GM18873 (cell line): ENCODE data around the gene B3GNT7.
"Not testable (repeated sequence)": the region's sequence is repeated elsewhere in the genome, so short reads cannot be mapped to it uniquely, and the experiment has no call there.

Experiments
- ATAC-seq: cut with Tn5 transposase; IDR thresholded peaks from one replicate; pipeline ENCODE4 v1.9.1; 2021; ENCODE audit warnings: mild to moderate bottlenecking, moderate library complexity, moderate number of reproducible peaks; ENCODE audit not compliant: unreplicated experiment, low FRiP score

Gene B3GNT7

DNA sequence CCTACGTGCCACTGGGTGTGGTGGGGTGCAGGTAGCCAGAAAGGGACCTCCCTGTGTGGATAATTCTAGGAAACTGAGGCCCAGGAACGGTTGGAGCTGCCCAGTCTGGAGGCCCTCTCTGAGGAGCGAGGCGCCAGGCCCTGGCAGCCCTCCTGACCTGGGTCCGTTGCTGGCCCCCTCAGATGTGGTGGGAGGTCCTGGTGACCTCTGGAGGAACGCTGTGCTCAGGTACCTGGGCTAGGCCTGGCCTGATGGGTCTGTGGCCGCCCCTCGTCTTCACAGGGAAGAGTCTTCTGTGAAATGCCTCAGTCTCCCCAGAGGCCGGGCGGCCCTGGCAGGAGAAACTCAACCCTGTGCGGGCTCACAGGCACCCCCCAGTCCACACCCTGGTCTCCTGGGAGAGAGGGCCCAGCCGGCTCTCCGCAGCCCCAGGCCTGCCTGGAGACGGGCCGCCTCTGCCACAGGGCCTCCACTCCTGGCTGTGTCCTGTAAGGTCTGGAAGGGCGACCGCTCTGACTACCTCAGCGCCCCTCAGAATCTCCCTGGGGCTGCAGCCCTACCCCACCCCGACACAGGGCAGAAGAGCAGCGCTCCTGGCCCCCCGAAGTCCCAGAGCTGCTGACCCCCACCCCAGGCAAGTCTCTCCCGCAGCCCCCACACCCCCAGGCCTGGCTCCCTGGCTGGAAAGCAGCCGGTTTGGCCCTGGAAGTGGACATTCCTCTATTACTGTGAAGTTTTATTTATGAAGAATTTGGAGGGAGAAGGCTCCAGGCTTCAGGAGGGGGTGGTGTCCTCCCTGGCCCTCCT is 3.7 kb downstream of the B3GNT7 start:
- no peak for ATAC-seq

DNA sequence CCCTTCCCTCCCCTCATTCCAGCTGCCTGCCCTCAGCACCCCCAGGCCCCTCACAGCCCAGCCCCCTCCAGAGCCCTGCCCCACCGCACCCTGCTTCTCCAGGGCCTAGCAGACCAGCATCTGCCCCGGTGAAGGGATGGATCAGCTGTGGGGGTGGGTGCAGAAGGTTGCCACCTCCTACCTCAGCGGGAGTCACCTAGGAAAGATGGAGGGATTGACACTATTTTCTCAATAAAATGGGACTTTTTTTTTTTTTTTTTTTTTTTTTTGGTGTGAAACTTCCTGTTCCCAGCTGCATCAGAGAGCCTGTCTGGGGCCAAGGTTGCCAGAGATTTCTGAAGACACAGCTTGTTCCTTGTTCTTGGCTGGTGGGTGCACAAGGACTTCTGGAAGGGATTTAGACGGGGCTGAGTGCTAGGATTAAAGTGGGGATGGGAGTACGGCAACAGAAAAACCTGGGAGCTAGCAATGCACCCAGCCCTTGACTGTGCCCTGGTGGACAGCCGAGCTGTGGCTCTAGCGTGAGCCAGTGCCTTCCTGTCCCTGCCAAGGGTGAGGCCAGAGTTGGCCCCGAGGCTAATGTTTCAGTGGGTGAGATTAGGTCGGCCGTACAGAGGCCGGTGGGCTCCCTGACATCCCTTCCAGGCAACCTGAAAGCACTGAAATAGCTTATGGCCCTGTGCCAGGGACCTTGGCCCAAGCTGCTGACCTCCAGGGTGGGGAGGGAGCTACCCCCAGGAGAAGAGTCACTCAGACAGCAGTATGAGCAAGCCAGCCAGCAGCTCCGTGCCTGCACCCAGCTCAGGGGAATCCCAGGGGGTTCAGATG is 4.6 kb downstream of the B3GNT7 start:
- no peak for ATAC-seq

GRCh38 chr2:231400681-231401080 is 5.2 kb downstream of the B3GNT7 start:
- ATAC-seq = not testable (repeated sequence)

GRCh38 chr2:231401101-231401500 is 5.6 kb downstream of the B3GNT7 start:
- ATAC-seq = not testable (repeated sequence)

DNA sequence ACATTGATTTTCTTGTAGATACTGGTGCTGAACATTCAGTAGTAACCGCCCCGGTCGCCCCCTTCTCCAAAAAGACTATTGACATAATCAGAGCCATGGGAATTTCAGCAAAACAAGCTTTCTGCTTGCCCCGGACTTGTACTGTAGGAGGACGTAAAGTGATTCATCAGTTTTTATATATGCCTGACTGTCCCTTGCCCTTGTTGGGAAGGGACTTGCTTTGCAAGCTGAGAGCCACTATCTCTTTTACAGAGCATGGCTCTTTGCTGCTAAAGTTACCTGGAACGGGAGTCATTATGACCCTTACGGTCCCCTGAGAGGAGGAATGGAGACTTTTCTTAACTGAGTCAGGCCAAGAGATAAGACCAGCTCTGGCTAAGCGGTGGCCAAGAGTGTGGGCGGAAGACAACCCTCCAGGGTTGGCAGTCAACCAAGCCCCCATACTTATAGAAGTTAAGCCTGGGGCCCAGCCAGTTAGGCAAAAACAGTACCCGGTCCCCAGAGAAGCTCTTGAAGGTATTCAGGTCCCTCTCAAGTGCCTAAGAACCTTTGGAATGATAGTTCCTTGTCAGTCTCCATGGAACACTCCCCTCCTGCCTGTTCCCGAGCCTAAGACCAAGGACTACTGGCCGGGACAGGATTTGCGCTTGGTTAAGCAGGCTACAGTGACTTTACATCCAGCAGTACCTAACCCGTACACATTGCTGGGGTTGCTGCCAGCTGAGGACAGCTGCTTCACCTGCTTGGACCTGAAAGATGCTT is 8.1 kb downstream of the B3GNT7 start:
- ATAC-seq = not testable (repeated sequence)

DNA sequence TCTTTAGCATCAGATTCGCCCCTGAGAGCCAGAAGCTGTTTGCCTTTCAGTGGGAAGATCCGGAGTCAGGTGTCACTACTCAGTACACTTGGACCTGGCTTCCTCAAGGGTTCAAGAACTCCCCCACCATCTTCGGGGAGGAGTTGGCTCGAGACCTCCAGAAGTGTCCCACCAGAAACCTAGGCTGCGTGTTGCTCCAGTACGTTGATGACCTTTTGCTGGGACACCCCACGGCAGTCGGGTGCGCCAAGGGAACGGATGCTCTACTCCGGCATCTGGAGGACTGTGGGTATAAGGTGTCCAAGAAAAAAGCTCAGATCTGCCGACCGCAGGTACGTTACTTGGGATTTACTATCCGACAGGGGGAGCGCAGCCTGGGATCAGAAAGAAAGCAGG is 8.7 kb downstream of the B3GNT7 start:
- not testable (repeated sequence) for ATAC-seq

GRCh38 chr2:231405601-231406367 is 10.3 kb downstream of the B3GNT7 start:
- not testable (repeated sequence) for ATAC-seq

GRCh38 chr2:231407686-231408085 is 12.2 kb downstream of the B3GNT7 start:
- ATAC-seq = not testable (repeated sequence)

DNA sequence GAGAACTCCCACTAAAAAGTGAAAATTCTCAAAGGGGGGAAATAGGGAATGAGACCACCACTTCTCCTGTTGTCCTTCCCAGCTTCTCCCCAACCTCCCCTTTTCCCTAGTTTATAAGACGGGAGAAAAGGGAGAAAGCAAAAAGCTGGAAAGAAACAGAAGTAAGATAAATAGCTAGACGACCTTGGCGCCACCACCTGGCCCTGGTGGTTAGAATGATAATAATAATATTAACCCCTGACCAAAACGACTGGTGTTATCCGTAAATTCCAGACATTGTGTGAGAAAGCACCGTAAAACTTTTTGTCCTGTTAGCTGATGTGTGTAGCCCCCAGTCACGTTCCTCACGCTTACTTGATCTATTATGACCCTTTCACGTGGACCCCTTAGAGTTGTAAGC is 12.8 kb downstream of the B3GNT7 start:
- not testable (repeated sequence) for ATAC-seq

DNA sequence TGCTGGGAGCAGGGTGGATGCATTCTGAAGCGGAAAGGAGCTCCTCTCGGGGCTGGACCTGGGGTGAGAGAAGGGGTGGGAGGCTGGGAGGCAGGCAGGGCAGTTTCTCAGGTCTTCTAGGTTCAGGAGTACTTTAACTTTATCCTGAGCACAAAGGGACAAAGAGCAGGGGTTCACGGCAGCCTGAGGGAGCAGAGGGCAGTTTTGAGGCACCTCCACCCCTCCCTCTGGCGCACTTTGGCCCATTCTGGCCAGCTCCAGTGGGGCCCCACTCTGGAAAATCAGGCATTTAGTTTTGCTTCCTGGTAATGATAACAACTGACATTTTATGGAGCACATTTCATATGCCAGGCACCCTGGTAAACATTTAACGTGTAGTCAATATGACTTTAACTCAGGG is 14.3 kb downstream of the B3GNT7 start:
- no peak for ATAC-seq

DNA sequence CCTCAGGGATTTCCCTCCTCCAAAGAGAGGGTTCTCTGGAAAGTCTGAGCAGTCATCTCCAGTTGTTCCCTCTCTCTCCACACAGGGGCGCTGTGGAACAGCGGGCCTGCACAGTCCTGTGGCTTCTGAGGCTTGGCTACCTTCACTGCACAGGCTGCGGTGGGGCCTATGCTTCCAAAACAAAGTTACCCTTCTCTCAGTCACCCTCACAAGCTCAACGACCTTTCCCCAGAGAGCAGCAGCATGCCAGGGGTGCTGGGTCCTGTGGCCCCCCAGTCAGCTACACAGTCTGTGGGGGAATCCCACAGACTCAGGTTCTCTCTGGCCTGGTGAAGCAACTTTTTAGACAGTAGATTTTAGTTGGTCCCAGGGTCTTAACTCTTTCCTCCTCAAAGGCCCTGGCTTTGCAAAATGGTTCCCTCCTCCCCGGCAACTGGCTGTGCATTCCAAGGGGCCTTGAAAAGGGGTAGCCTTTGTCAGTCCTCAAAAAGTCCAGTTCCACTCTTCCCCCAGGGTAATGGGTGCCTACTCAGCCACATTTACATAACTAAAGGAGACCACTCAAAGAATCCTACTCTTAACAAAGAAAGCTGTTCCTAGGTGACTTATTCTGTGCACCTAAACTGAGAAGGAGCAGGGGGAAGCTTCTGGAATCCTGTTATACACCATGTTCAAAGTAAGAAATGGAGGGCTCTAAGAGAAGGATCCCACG is 14.9 kb downstream of the B3GNT7 start:
- ATAC-seq = no peak

DNA sequence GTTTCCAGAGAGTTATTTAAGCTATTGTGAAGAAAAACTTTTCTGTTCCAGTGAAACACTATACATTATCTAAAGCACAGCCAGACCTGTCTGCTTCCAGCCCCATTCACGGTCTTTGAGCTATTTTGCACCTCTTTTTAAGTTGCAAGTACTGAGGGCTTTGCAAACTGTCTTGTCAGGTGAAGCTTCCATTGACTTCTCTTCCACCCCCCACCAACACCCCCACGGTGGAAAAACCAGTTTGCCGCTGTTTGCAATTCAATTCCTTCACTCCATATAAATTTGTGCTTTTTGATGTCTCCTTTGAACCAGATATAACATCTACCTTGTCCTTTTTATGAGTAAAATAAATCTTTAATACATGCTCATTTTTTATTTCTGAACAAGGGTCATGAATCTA is 15.7 kb downstream of the B3GNT7 start:
- no peak for ATAC-seq

- peak; percentile 91 for ATAC-seq
These were observed 16.5 kb downstream of the B3GNT7 start for GRCh38 chr2:231411831-231412617.

DNA sequence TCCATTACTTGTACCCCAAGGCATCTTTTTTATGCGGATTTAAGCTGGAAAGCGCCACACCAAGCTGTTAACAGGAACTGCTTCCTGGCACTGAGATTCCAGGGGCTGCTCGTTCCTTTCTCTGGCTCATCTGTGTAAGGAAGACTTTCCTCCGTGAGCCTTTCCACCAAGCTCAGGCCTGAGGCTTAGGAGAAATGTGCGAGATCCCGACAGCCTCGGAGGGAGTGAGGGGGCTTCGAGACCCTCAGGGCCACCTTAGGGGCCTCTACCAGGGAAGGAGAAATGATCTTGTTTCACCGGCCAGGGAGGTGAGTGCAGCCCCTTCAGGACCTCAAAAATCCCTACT is 17.1 kb downstream of the B3GNT7 start:
- no peak for ATAC-seq

DNA sequence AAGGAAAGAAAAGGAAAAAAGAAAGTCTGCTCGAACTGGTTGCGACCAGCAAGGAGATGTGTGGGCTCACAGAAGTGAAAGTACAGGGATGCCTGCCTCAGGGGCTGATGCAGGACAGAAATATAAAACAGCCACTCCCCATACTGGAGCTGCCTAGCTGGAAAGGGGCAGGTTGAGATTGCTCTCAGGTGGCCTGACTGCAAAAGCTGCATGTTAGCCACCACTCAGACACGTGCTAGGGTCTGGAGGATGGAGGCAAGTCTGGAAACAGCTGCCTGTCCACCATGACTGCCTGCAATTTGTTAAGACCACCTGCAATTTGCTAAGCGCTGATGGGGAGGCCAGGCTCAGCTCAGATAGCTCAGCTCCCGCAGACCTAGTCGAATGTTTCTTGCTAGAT is 17.9 kb downstream of the B3GNT7 start:
- ATAC-seq = no peak

GRCh38 chr2:231413921-231414476 is 18.5 kb downstream of the B3GNT7 start:
- no peak for ATAC-seq

DNA sequence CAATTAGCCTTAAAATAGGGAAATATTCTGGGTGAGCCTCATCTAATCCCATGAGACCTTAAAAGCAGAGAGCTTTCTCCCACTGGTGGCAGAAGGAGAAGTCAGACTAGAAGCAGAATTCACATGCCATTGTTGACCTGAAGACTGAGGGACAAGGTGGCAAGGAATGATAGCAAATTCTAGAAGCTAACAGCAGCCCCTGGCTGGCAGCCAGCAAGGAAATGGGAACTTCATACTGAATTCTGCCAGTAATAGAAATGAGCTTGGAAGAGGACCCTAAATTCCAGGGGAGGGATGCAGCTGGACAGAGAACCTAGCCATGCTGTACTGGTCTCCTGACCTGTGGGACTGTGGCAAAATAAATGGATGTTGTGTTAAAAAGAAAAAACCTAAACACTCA is 19.5 kb downstream of the B3GNT7 start:
- no peak for ATAC-seq

GRCh38 chr2:231418820-231419640 is 23.5 kb downstream of the B3GNT7 start:
- no peak for ATAC-seq
